HG03025 (cell line): ENCODE measurements around the gene DNASE2.

Source experiments
- ATAC-seq: cut with Tn5 transposase; IDR thresholded peaks from one replicate; pipeline ENCODE4 v1.9.1; 2021; ENCODE audit warnings: mild to moderate bottlenecking, moderate library complexity; ENCODE audit not compliant: unreplicated experiment, low FRiP score

DNASE2 gene

DNA sequence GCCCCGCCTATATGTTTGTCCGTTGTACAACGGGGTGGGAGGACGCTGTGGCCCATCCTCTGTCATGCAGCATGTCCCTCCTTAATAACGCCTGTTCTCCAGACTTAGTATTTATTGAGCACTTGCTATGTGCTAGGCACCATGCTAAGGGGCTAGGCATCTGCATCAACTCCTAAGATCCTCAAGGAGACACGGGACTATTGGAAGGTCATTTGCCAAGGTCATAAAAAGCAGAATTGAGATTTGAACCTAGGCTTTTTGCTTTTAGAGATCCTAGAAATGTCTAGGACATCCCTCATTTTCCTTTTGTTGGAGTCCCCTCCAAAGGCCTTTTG is 44.8 kb downstream of the DNASE2 start:
- ATAC-seq: no peak

DNA sequence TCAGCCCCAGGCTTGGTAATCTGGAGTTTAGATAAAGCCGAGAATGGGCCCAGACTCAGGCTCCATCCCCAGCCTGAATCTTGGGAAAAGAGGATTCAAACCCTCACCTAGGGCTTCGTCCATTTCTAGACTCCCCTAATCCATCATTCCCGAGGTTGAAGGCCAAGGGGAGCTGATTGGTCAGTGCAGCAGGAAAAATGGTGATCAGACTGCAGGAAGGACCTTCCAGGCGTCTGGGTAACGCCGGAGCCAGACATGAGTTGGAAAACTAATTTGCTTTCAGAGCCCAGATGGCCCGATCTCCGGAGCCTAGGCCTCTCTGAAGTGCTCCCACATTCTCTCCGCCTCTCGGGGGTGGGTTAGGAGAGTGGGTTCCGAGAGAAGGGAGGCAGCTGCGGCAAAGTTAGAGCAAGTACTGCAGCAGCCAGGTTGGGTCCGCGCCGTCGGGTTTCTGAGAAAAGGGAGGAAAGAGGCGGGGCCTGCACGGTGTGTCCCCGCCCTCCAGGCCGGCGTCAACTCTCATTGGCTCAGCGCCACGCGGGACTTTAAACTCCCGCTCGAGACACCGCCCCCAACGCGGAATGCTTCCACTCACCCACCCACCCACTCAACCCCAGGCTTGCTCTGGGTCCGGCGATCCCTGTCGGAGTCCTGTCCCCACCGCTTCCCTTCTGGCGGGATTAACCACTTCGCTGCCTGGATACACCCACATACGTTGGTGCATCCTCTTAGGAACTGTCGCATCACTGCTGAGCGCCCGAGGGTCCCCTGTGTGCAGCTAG is 46.1 kb downstream of the DNASE2 start:
- no peak for ATAC-seq

DNA sequence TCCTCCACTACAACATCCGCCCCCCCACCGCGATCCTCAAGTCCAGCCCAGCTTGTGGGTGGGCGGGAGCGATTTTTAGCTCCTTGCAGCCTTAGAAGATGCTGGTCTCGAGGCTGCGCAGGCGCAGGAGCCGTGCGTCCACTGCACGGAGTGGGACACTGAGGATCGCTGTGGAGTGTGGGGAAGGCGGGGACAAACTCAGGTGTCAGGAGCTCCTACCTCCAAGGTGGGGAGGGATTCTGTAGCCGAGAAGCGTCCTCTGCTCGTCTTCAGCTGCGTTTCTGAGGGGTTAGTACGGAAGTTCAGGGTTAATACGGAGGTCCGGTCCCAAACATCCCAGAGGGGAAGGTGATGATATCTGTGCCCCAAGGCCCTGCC is 46.7 kb downstream of the DNASE2 start, which contains the start of gene RTBDN:
Gene RTBDN, minus strand, starts transcription at position 14 of the 378 bp plus-strand sequence. CDS start 4,600 bp downstream, outside the sequence.
- ATAC-seq: no peak

DNA sequence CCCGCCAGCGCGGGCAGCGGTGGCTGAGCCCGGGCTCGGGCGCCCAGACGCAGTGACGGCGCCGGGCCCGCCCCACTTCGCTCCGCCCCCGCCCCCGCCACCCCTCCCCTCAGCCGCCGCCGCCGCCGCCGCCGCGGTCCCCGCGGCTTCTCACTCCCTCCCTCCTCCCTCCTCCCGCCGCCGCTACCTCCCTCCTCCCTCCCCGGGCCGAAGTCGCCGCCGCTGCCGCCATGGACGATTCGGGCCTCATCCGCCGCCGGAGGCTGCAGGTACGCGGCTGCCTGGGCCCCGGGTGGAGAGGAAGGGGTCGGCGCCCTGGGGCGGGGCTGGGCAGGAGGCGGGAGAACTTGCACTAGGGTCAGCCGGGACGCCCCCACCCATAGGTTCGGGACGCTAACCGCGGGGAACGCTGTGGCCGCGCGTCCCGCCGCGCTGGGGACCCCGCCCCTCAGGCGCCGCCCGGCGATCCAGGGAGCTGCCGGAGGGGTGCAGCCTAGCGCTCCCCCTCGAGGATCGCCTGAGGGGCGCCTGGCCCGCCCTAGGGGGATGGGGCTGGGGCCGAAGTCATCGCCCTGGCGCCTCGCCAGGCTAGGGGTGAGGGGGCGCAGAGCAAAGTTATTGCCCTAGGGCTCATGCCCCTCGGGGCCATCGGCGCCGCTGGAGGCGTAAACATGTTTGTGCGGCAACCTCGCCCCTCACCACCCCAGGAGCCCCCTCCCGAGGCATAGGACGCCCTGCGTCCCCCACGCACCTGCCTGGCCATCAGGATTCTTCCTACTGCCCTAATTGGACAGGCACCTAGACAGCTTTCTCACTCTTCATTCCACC is 47.3 kb downstream of the DNASE2 start:
- no peak for ATAC-seq

DNA sequence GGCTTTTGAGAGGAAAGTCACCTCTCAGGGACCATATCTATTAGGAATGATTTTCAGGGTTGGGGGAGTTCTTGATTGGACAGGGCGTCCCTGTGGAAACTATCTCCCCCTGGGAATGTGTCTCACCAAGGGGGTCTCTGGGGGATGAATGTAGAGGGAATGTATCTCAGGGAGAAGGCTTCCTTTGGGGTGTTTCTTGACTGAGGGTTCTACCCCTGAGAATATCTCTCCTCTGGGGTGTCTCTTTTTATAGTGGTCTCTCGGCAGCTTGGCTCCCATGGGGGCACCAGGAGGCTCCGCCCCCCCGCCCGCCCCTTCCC is 47.9 kb downstream of the DNASE2 start:
- no peak for ATAC-seq

DNA sequence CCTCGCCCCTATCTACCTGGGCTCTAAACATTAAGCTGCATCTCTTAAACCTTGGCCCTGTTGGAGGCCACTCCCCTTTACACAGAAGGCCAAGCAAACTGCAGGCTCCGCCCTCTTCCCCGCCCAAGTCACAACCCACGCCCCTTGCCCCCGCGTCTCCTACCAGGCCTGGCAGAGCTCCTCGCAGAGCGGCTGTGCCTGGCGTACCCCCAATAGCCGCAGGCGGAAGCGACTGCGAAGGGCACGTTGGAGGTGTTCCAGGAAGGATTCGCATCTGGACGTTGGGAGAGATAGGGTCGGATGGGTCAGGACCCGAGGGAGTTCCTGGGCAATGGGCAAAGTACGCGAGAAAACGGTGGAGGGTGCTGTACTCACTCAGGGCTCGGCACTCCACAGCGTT is 52.8 kb downstream of the DNASE2 start:
- no peak for ATAC-seq

DNA sequence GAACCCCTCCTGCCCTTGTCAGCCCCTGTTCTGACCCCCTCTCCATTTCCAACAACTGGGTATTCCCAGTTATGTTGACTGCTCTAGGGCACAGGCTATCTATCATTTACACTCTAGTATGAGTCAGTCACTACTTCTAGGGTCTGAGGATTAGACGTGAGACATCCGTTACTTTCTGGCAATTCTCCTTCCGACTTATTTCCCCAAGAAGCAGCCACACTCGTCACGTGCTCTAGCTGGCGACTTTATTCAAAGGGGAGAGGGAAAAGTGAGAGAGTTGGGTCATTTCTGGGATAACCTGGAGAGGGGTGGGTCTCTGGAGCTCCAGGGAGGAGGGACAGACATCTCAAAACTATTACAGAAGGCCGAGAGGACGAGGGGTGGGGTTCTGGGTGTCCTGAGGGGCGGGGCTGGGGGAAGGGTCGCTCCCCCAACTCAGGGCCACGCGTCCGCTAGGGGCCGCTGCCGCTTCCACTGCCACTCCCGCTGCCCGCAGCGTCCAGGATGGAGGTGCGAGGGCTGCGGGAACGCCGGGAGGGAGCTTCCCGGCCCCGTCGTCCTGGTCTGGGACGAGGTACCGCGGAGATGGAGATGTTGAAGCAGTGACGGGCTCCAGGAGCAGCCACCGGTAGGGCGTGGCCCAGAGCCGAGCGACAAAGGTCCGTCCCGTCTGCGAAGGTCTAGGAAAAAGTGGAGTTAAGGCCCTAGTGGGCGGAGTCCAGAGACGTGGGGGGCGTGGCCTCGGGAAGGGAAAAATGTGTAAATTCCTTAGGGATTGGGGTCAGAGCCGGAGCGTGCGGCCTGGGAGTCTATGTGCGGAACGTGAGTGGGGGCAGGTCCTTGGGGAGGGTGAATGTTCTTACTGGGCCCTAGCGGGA is 55.8 kb downstream of the DNASE2 start:
- ATAC-seq: no peak
